Lung (tissue), 12 donors: ENCODE data around the gene SLC47A1. TPM values are rescaled to one million over a fixed set of nuclear protein-coding genes. Genes with fewer than 3 reads are reported as not detected.

Experiments used
- ATAC-seq: fragments of 200-7000 bp; cut with Tn5 transposase; one replicate; pipeline ENCODE4 v1.9.1; 2020; ENCODE audit warnings: moderate number of reproducible peaks; ENCODE audit not compliant: insufficient read depth, low FRiP score
- DNase-seq, 3 donors: peaks; one replicate each; pipeline ENCODE4 v3.0.0-alpha.2; 2013 to 2017
- H3K27ac ChIP-seq, 2 donors: one replicate each; pipeline ENCODE4 v1.5.1; 2013; ENCODE audit warnings: mild to moderate bottlenecking in 2 of 2, moderate library complexity in 2 of 2, control low read depth in 1 of 2, inconsistent platforms in 1 of 2, low read depth in 1 of 2, low read length in 1 of 2
- H3K27me3 ChIP-seq, 3 donors: one replicate each; pipeline ENCODE4 v1.5.1; 2013; ENCODE audit warnings: low read length in 2 of 3; ENCODE audit not compliant: control insufficient read depth in 3 of 3, insufficient read depth in 3 of 3
- H3K36me3 ChIP-seq, 4 donors: one replicate each; pipeline ENCODE4 v1.5.1; 2013; ENCODE audit warnings: low read length in 4 of 4, mild to moderate bottlenecking in 1 of 4, moderate library complexity in 1 of 4; ENCODE audit not compliant: control insufficient read depth in 4 of 4, insufficient read depth in 4 of 4
- H3K4me1 ChIP-seq, 5 donors: one replicate each; pipeline ENCODE4 v1.5.1; 2013; ENCODE audit warnings: low read length in 5 of 5, mild to moderate bottlenecking in 2 of 5, moderate library complexity in 1 of 5; ENCODE audit not compliant: control insufficient read depth in 5 of 5, insufficient read depth in 5 of 5
- H3K4me3 ChIP-seq: one replicate; pipeline ENCODE4 v1.5.1; 2013; ENCODE audit warnings: mild to moderate bottlenecking, control low read depth, moderate library complexity
- H3K9ac ChIP-seq, 2 donors: one replicate each; pipeline ENCODE4 v1.5.1; 2013; ENCODE audit warnings: low read length in 2 of 2, control low read depth in 1 of 2; ENCODE audit not compliant: insufficient read depth in 1 of 2
- H3K9me3 ChIP-seq, 4 donors: one replicate each; pipeline ENCODE4 v1.5.1; 2013; ENCODE audit warnings: low read length in 3 of 4, mild to moderate bottlenecking in 1 of 4, moderate library complexity in 1 of 4; ENCODE audit not compliant: control insufficient read depth in 4 of 4, insufficient read depth in 3 of 4
- WGBS, 2 donors: extraction: QIAGEN DNeasy Blood & Tissue Kit; methylation state at CpG; one replicate each; pipeline ENCODE4 v1.1.7; 2013; 5-methylcytosine and 5-hydroxymethylcytosine counted together
- polyA plus RNA-seq, 2 donors: library from polyadenylated mRNA; stranded (reverse); fragments of 200-250 nt; gene quantifications; one replicate each; pipeline ENCODE4 v1.2.1, GENCODE V29; 2013
- total RNA-seq, 2 donors: library from RNA; depleted of rRNA in 1 of 2; stranded (reverse); fragments of >200 nt in 1 of 2; gene quantifications; one replicate each; pipeline ENCODE4 v1.2.1, GENCODE V29; 2014 to 2021
- TF ChIP-seq, protein P1 (sequence below): IDR thresholded peaks from 2 replicates; pipeline ENCODE4 v1.5.1; 2012; ENCODE audit warnings: mild to moderate bottlenecking; ENCODE audit errors: control extremely low read depth, extremely low read depth
- donor health status: control.
- donor health status: control.
- donor health status: Bipolar disorder and iron deficiency.
- donor health status: healthy.
- donor health status: DM: yes; HTN: yes; CAD: no.

Gene SLC47A1
- total and polyA plus RNA-seq, 4 donors: 0.74 to 9.4 (median 2.3) TPM

- Histone ChIP-seq H3K9ac (no peak overlapping the region), H3K4me3 (no peak overlapping the region), H3K36me3 (no peaks in the 10 kb centered on the region), H3K4me1 (peaks cover 0 to 7% (median 0%) of the 10 kb centered on the region in 5 donors), H3K27ac (no peak overlapping the region), H3K9me3 (no peaks in the 10 kb centered on the region), H3K27me3 (no peaks in the 10 kb centered on the region)
- WGBS, 2 donors: 42 to 51% methylated on average over 6 of the region's 6 CpGs
- DNase-seq (no peak), ATAC-seq (no peak)
- TF ChIP-seq, protein P1, sequence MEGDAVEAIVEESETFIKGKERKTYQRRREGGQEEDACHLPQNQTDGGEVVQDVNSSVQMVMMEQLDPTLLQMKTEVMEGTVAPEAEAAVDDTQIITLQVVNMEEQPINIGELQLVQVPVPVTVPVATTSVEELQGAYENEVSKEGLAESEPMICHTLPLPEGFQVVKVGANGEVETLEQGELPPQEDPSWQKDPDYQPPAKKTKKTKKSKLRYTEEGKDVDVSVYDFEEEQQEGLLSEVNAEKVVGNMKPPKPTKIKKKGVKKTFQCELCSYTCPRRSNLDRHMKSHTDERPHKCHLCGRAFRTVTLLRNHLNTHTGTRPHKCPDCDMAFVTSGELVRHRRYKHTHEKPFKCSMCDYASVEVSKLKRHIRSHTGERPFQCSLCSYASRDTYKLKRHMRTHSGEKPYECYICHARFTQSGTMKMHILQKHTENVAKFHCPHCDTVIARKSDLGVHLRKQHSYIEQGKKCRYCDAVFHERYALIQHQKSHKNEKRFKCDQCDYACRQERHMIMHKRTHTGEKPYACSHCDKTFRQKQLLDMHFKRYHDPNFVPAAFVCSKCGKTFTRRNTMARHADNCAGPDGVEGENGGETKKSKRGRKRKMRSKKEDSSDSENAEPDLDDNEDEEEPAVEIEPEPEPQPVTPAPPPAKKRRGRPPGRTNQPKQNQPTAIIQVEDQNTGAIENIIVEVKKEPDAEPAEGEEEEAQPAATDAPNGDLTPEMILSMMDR: no peak
Observed at GRCh38 chr17:19546289-19547065, 12.8 kb downstream of the SLC47A1 start.

DNA sequence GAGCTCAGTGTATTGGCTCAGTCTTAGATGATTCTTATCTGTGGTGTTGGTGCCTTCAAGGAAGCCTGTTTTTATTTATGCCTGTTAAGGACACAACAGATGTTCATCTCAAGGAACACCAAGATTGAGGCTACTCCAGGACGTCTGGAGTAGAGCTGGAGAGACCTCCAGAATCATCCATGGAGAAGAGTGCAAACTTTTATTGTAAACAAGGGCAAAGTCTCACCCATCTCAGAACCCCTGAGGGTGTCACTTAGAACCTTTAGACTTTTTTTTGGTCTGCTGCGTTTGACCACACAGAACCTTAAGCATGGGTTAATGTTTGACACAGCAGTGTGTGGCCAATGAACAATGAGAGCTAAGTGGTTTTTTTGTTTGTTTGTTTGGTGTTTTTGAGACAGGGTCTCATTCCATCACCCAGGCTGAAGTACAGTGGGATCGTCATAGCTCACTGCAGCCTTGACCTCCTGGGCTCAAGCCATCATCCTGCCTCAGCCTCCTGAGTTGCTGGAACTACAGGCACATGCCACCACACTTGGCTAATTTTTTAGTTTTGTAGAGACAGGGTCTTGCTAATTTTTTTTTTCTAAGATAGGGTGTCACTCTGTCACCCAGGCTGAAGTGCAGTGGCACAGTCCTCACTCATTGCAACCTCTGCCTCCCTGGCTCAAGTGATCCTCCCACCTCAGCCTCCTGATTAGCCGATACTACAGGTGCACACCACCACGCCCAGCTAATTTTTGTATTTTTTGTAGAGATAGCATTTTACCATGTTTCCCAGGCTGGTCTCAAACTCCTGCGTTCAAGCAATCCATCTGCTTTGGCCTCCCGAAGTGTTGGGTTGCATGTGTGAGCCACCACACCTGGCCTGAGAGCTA, 16.3 kb downstream of the SLC47A1 start:
- H3K27me3 ChIP-seq: peaks cover 0 to 5% (median 0%) of the 10 kb centered on the region in 3 donors
- no peak overlapping the region for H3K27ac ChIP-seq
- TF ChIP-seq, protein P1: no peak
- no peak for ATAC-seq
- H3K36me3 ChIP-seq: no peaks in the 10 kb centered on the region
- H3K9me3 ChIP-seq: peaks cover 0 to 1% (median 0%) of the 10 kb centered on the region in 4 donors
- WGBS, 2 donors: 87 to 88% methylated on average over 7 of the region's 7 CpGs
- no peak for DNase-seq
- peaks cover 0 to 7% (median 0%) of the 10 kb centered on the region in 5 donors for H3K4me1 ChIP-seq
- H3K9ac ChIP-seq: no peak overlapping the region
- no peak overlapping the region for H3K4me3 ChIP-seq

- no peak for ATAC-seq
- TF ChIP-seq, protein P1: no peak
- Histone ChIP-seq H3K4me3 (no peak overlapping the region), H3K27me3 (peaks cover 0 to 16% (median 2%) of the 10 kb centered on the region in 3 donors), H3K4me1 (peaks cover 0 to 7% (median 0%) of the 10 kb centered on the region in 5 donors), H3K9me3 (peaks cover 0 to 1% (median 0%) of the 10 kb centered on the region in 4 donors), H3K36me3 (no peaks in the 10 kb centered on the region), H3K27ac (no peak overlapping the region), H3K9ac (no peak overlapping the region)
- no peak for DNase-seq
- WGBS, 2 donors: 73 to 82% methylated on average over 5 of the region's 5 CpGs
Observed at GRCh38 chr17:19551165-19551564, 17.5 kb downstream of the SLC47A1 start.
